HEK293 (cell line): ENCODE results near the gene NTN4.

Experiments used
- CTCF ChIP-seq: fragments of 450-650 bp; formaldehyde crosslinking; IDR thresholded peaks from 2 replicates; pipeline ENCODE4 v1.5.1; 2016; ENCODE audit warnings: missing biosample characterization, missing genetic modification characterization
- HOXA7 ChIP-seq: sonication (generic); formaldehyde crosslinking; IDR thresholded peaks from 2 replicates; pipeline ENCODE4 v1.8.1; 2022; ENCODE audit warnings: missing genetic modification reagents, borderline replicate concordance
- KLF1 ChIP-seq: fragments of 450-650 bp; formaldehyde crosslinking; IDR thresholded peaks from 2 replicates; pipeline ENCODE4 v1.5.1; 2016; ENCODE audit warnings: missing biosample characterization, missing genetic modification characterization
- KLF16 ChIP-seq: fragments of 450-650 bp; formaldehyde crosslinking; IDR thresholded peaks from 2 replicates; pipeline ENCODE4 v1.5.1; 2017; ENCODE audit warnings: missing biosample characterization, missing genetic modification characterization
- ZBTB7A ChIP-seq: fragments of 450-650 bp; formaldehyde crosslinking; IDR thresholded peaks from 2 replicates; pipeline ENCODE4 v1.5.1; 2016; ENCODE audit warnings: low read depth, missing biosample characterization, missing genetic modification characterization
- ZFP41 ChIP-seq: fragments of 450-650 bp; formaldehyde crosslinking; IDR thresholded peaks from 2 replicates; pipeline ENCODE4 v1.5.1; 2016; ENCODE audit warnings: missing biosample characterization, missing genetic modification characterization, borderline replicate concordance
- ZNF24 ChIP-seq: fragments of 450-650 bp; formaldehyde crosslinking; IDR thresholded peaks from 2 replicates; pipeline ENCODE4 v1.5.1; 2016; ENCODE audit warnings: missing biosample characterization, missing genetic modification characterization
- ZNF571 ChIP-seq: fragments of 450-650 bp; formaldehyde crosslinking; IDR thresholded peaks from 2 replicates; pipeline ENCODE4 v1.5.0; 2017; ENCODE audit warnings: missing biosample characterization, missing genetic modification characterization
- ZNF785 ChIP-seq: fragments of 450-650 bp; formaldehyde crosslinking; IDR thresholded peaks from 2 replicates; pipeline ENCODE4 v1.5.1; 2016; ENCODE audit warnings: missing biosample characterization, missing genetic modification characterization
- TF ChIP-seq, protein P1 (sequence below): sonication (generic); formaldehyde crosslinking; IDR thresholded peaks from 2 replicates; pipeline ENCODE4 v1.8.1; 2022; ENCODE audit warnings: mild to moderate bottlenecking, moderate library complexity, missing genetic modification reagents
- TF ChIP-seq, protein P2 (sequence below): fragments of 450-650 bp; formaldehyde crosslinking; IDR thresholded peaks from 2 replicates; pipeline ENCODE4 v1.5.1; 2016; ENCODE audit warnings: missing biosample characterization, missing genetic modification characterization
- TF ChIP-seq, protein P3 (sequence below): fragments of 450-650 bp; formaldehyde crosslinking; conservative IDR thresholded peaks from 2 replicates; pipeline ENCODE4 v1.5.1; 2016; ENCODE audit warnings: low read depth, missing biosample characterization, missing genetic modification characterization
- TF ChIP-seq, protein P4 (sequence below): fragments of 450-650 bp; formaldehyde crosslinking; IDR thresholded peaks from 2 replicates; pipeline ENCODE4 v1.5.1; 2016; ENCODE audit warnings: missing biosample characterization, missing genetic modification characterization
- TF ChIP-seq, protein P5 (sequence below): fragments of 450-650 bp; formaldehyde crosslinking; IDR thresholded peaks from 2 replicates; pipeline ENCODE4 v1.5.1; 2016; ENCODE audit warnings: missing biosample characterization, missing genetic modification characterization

GRCh38 chr12:95622879-95623278 is 167.7 kb downstream of the NTN4 start:
- TF ChIP-seq ZFP41 (tag by site-specific recombination) (no peak), ZBTB7A (tag by site-specific recombination) (no peak), CTCF (no peak), KLF1 (tag by site-specific recombination) (no peak), ZNF785 (tag by site-specific recombination) (no peak), ZNF571 (tag by site-specific recombination) (no peak), KLF16 (tag by site-specific recombination) (no peak), HOXA7 (CRISPR knock-in tag) (no peak), ZNF24 (no peak)
- TF ChIP-seq, protein P1, sequence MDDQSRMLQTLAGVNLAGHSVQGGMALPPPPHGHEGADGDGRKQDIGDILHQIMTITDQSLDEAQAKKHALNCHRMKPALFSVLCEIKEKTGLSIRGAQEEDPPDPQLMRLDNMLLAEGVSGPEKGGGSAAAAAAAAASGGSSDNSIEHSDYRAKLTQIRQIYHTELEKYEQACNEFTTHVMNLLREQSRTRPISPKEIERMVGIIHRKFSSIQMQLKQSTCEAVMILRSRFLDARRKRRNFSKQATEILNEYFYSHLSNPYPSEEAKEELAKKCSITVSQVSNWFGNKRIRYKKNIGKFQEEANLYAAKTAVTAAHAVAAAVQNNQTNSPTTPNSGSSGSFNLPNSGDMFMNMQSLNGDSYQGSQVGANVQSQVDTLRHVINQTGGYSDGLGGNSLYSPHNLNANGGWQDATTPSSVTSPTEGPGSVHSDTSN (CRISPR knock-in tag), result no peak
- TF ChIP-seq, protein P2, sequence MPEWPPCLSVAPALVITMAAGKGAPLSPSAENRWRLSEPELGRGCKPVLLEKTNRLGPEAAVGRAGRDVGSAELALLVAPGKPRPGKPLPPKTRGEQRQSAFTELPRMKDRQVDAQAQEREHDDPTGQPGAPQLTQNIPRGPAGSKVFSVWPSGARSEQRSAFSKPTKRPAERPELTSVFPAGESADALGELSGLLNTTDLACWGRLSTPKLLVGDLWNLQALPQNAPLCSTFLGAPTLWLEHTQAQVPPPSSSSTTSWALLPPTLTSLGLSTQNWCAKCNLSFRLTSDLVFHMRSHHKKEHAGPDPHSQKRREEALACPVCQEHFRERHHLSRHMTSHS (tag by site-specific recombination), result no peak
- TF ChIP-seq, protein P3, sequence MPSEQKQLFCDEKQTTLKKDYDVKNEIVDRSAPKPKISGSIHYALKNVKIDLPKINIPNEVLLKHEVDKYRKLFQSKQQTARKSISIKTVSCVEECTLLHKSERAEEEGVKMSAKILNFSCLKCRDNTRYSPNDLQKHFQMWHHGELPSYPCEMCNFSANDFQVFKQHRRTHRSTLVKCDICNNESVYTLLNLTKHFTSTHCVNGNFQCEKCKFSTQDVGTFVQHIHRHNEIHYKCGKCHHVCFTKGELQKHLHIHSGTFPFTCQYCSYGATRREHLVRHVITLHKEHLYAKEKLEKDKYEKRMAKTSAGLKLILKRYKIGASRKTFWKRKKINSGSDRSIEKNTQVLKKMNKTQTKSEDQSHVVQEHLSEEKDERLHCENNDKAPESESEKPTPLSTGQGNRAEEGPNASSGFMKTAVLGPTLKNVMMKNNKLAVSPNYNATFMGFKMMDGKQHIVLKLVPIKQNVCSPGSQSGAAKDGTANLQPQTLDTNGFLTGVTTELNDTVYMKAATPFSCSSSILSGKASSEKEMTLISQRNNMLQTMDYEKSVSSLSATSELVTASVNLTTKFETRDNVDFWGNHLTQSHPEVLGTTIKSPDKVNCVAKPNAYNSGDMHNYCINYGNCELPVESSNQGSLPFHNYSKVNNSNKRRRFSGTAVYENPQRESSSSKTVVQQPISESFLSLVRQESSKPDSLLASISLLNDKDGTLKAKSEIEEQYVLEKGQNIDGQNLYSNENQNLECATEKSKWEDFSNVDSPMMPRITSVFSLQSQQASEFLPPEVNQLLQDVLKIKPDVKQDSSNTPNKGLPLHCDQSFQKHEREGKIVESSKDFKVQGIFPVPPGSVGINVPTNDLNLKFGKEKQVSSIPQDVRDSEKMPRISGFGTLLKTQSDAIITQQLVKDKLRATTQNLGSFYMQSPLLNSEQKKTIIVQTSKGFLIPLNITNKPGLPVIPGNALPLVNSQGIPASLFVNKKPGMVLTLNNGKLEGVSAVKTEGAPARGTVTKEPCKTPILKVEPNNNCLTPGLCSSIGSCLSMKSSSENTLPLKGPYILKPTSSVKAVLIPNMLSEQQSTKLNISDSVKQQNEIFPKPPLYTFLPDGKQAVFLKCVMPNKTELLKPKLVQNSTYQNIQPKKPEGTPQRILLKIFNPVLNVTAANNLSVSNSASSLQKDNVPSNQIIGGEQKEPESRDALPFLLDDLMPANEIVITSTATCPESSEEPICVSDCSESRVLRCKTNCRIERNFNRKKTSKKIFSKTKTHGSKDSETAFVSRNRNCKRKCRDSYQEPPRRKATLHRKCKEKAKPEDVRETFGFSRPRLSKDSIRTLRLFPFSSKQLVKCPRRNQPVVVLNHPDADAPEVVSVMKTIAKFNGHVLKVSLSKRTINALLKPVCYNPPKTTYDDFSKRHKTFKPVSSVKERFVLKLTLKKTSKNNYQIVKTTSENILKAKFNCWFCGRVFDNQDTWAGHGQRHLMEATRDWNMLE (tag by site-specific recombination), result no peak
- TF ChIP-seq, protein P4, sequence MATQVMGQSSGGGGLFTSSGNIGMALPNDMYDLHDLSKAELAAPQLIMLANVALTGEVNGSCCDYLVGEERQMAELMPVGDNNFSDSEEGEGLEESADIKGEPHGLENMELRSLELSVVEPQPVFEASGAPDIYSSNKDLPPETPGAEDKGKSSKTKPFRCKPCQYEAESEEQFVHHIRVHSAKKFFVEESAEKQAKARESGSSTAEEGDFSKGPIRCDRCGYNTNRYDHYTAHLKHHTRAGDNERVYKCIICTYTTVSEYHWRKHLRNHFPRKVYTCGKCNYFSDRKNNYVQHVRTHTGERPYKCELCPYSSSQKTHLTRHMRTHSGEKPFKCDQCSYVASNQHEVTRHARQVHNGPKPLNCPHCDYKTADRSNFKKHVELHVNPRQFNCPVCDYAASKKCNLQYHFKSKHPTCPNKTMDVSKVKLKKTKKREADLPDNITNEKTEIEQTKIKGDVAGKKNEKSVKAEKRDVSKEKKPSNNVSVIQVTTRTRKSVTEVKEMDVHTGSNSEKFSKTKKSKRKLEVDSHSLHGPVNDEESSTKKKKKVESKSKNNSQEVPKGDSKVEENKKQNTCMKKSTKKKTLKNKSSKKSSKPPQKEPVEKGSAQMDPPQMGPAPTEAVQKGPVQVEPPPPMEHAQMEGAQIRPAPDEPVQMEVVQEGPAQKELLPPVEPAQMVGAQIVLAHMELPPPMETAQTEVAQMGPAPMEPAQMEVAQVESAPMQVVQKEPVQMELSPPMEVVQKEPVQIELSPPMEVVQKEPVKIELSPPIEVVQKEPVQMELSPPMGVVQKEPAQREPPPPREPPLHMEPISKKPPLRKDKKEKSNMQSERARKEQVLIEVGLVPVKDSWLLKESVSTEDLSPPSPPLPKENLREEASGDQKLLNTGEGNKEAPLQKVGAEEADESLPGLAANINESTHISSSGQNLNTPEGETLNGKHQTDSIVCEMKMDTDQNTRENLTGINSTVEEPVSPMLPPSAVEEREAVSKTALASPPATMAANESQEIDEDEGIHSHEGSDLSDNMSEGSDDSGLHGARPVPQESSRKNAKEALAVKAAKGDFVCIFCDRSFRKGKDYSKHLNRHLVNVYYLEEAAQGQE (tag by site-specific recombination), result no peak
- TF ChIP-seq, protein P5, sequence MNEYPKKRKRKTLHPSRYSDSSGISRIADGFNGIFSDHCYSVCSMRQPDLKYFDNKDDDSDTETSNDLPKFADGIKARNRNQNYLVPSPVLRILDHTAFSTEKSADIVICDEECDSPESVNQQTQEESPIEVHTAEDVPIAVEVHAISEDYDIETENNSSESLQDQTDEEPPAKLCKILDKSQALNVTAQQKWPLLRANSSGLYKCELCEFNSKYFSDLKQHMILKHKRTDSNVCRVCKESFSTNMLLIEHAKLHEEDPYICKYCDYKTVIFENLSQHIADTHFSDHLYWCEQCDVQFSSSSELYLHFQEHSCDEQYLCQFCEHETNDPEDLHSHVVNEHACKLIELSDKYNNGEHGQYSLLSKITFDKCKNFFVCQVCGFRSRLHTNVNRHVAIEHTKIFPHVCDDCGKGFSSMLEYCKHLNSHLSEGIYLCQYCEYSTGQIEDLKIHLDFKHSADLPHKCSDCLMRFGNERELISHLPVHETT, result no peak
